ENCODE data around the gene MLST8.

DNA sequence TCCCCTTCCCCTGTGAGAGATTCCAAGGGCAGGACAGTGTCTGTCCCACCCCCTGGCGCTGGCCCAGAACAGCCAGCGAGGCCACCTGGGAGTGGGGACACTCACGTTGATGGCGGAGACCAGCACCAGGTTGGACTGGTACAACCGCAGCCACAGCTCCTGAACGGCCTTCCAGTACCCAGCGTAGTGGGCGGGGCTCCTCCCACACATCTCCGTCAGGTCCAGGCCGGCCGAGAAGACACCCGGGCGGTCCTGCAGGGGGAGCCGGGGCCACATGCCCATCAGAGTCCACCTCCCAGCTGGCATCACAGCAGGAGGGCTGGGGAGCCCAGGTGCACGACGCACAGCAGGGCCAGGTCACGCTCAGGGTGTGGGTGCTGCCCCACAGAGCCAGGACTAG is 39.0 kb downstream of the MLST8 start:
- TF ChIP-seq YY1 (IDR thresholded peaks at IDR 0.05; ENCODE audit: low read depth) (no peak), TAF1 (IDR thresholded peaks at IDR 0.05; ENCODE audit: low read depth) (no peak), NFIC (IDR thresholded peaks at IDR 0.05) (no peak), RAD21 (IDR thresholded peaks at IDR 0.05; ENCODE audit: low read depth) (0 out of 2 replicates have a peak, but pooled peaks have one; percentile 4), EP300 (IDR thresholded peaks at IDR 0.05; ENCODE audit: borderline replicate concordance) (no peak), FOXM1 (IDR thresholded peaks at IDR 0.05; ENCODE audit: borderline replicate concordance, low read depth) (no peak), TEAD4 (IDR thresholded peaks at IDR 0.05) (no peak), CREB1 (IDR thresholded peaks at IDR 0.05; ENCODE audit: low read depth) (no peak)
- TF ChIP-seq, protein P1, sequence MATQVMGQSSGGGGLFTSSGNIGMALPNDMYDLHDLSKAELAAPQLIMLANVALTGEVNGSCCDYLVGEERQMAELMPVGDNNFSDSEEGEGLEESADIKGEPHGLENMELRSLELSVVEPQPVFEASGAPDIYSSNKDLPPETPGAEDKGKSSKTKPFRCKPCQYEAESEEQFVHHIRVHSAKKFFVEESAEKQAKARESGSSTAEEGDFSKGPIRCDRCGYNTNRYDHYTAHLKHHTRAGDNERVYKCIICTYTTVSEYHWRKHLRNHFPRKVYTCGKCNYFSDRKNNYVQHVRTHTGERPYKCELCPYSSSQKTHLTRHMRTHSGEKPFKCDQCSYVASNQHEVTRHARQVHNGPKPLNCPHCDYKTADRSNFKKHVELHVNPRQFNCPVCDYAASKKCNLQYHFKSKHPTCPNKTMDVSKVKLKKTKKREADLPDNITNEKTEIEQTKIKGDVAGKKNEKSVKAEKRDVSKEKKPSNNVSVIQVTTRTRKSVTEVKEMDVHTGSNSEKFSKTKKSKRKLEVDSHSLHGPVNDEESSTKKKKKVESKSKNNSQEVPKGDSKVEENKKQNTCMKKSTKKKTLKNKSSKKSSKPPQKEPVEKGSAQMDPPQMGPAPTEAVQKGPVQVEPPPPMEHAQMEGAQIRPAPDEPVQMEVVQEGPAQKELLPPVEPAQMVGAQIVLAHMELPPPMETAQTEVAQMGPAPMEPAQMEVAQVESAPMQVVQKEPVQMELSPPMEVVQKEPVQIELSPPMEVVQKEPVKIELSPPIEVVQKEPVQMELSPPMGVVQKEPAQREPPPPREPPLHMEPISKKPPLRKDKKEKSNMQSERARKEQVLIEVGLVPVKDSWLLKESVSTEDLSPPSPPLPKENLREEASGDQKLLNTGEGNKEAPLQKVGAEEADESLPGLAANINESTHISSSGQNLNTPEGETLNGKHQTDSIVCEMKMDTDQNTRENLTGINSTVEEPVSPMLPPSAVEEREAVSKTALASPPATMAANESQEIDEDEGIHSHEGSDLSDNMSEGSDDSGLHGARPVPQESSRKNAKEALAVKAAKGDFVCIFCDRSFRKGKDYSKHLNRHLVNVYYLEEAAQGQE (IDR thresholded peaks at IDR 0.05; ENCODE audit: low read depth) = no peak
- TF ChIP-seq, protein P2, sequence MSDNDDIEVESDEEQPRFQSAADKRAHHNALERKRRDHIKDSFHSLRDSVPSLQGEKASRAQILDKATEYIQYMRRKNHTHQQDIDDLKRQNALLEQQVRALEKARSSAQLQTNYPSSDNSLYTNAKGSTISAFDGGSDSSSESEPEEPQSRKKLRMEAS (IDR thresholded peaks at IDR 0.05) = no peak
- TF ChIP-seq, protein P3, sequence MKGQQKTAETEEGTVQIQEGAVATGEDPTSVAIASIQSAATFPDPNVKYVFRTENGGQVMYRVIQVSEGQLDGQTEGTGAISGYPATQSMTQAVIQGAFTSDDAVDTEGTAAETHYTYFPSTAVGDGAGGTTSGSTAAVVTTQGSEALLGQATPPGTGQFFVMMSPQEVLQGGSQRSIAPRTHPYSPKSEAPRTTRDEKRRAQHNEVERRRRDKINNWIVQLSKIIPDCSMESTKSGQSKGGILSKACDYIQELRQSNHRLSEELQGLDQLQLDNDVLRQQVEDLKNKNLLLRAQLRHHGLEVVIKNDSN (IDR thresholded peaks at IDR 0.05) = no peak

All from Ishikawa (cell line).